ENCODE results near the gene NNAT. TPM values are rescaled to one million over a fixed set of nuclear protein-coding genes. Genes with fewer than 3 reads are reported as not detected.

The NNAT gene
- total RNA-seq, 1 donor from 2014 or later, result not detected

DNA sequence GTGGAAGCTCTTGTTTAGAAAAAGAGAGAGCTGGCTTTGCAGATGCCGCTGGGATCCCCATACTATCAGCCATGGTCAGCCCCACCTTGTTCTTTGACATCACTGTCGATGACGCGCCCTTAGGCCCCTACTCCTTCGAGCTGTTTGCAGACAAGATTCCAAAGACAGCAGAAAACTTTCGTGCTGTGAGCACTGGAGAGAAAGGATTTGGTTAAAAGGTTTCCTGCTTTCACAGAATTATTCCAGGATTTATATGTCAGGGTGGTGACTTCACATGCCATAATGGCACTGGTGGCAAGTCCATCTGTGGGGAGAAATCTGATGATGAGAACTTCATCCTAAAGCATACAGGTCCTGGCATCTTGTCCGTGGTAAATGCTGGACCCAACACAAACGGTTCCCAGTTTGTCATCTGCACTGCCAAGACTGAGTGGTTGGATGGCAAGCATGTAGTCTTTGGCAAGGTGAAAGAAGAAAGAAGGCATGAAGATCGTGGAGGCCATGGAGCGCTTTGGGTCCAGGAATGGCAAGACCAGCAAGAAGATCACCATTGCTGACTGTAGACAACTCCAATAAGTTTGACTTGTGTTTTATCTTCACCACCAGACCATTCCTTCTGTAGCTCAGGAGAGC lies 9.0 kb downstream of the NNAT start:
- H3K4me1 ChIP-seq, result peaks cover 0 to 9% of the 10 kb centered on the region in 2 donors
- no peaks in the 10 kb centered on the region for H3K36me3 ChIP-seq
- H3K27me3 ChIP-seq, result no peaks in the 10 kb centered on the region
- no peak overlapping the region for H3K27ac ChIP-seq
- H3K9me3 ChIP-seq, result no peaks in the 10 kb centered on the region
- TF ChIP-seq, protein P1, sequence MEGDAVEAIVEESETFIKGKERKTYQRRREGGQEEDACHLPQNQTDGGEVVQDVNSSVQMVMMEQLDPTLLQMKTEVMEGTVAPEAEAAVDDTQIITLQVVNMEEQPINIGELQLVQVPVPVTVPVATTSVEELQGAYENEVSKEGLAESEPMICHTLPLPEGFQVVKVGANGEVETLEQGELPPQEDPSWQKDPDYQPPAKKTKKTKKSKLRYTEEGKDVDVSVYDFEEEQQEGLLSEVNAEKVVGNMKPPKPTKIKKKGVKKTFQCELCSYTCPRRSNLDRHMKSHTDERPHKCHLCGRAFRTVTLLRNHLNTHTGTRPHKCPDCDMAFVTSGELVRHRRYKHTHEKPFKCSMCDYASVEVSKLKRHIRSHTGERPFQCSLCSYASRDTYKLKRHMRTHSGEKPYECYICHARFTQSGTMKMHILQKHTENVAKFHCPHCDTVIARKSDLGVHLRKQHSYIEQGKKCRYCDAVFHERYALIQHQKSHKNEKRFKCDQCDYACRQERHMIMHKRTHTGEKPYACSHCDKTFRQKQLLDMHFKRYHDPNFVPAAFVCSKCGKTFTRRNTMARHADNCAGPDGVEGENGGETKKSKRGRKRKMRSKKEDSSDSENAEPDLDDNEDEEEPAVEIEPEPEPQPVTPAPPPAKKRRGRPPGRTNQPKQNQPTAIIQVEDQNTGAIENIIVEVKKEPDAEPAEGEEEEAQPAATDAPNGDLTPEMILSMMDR (IDR thresholded peaks at IDR 0.05), result no peak
- intact Hi-C loops (cut with DNase I), result loop anchor here (5.0 kb wide), 3 partner anchors 133 to 328 kb away; no protein-coding TSS in a partner anchor
- peak in 1 of 2 donors; percentile 51 for DNase-seq (ENCODE audit: low spot score in 2 of 2)
- no peak overlapping the region for H3K4me3 ChIP-seq

DNA sequence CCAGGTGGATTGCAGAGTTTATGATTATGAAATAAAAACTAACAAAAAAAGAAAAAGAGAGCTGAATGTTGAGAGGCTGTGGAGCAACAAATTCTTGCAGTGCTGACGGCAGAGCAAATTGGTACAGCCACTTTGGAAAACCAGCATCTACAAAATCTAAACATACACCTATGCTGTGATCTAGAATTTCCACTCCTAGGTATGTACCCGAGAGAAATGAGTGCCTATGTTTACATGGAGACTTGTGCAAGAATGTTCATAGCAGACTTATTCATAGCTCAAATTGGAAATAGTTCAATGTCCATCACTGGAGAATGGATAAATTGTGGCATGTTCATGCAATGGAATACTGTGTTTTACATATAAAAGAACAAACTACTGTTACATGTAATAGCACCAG lies 9.6 kb downstream of the NNAT start:
- Histone ChIP-seq H3K27ac (no peak overlapping the region), H3K4me1 (peaks cover 0 to 8% of the 10 kb centered on the region in 2 donors), H3K27me3 (no peaks in the 10 kb centered on the region), H3K36me3 (no peaks in the 10 kb centered on the region), H3K4me3 (no peak overlapping the region), H3K9me3 (no peaks in the 10 kb centered on the region)
- no peak for DNase-seq (ENCODE audit: low spot score in 2 of 2)
- TF ChIP-seq, protein P1 (IDR thresholded peaks at IDR 0.05), result no peak
- intact Hi-C loops (cut with DNase I), result loop anchor here (5.0 kb wide), 2 partner anchors 148 to 328 kb away; no protein-coding TSS in a partner anchor

DNA sequence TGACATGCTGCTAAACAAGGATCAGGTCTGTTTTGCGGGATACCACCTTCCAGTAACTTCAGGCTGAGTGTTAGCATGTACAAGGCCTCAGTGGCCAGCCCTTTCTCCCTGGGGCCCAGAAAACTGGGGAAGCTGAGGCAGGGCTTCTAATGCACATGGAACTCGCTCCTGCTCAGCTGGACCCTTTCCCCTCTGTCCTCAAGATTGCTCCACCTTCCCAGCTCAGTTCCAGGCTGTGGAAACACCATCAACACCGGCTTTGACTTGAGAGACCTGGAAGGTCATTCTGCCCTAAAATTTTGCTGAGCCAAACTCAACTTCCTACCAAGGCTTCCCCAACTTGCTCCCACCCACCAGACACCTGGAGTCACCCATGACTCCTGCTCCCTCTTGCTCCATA lies 10.8 kb downstream of the NNAT start:
- Histone ChIP-seq H3K27me3 (no peaks in the 10 kb centered on the region), H3K27ac (no peak overlapping the region), H3K36me3 (no peaks in the 10 kb centered on the region), H3K9me3 (no peaks in the 10 kb centered on the region), H3K4me3 (no peak overlapping the region), H3K4me1 (no peaks in the 10 kb centered on the region)
- TF ChIP-seq, protein P1 (IDR thresholded peaks at IDR 0.05), result no peak
- intact Hi-C loops (cut with DNase I), result loop anchor here (5.0 kb wide), 2 partner anchors 150 to 330 kb away; no protein-coding TSS in a partner anchor
- DNase-seq (ENCODE audit: low spot score in 2 of 2), result no peak

DNA sequence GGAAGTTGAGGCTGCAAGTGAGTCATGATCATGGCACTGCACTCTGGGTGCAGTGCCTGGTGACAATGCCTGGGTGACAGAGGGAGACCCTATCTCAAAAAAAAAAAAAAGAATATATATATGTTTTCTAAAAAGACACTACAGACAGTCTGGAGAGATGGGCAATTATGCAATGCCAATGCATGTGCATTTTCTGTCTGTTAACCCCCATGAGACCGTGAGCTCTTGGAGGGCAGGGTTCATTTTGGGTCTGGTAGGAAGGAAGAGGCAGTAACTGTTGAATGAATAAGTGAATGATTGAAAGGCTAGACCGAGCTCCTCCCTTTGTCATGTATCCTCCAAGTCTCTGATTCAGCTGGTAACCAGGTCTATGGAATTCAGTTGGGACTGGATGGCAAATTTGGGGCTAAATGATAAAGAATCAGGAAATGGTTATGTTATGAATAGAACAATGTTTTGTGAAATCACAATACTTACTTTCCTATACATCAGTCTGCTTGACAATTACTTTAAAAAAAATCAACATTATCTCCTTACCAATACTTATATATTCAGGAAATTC lies 12.2 kb downstream of the NNAT start:
- Histone ChIP-seq H3K4me1 (no peaks in the 10 kb centered on the region), H3K27ac (no peak overlapping the region), H3K9me3 (no peaks in the 10 kb centered on the region), H3K27me3 (no peaks in the 10 kb centered on the region), H3K4me3 (no peak overlapping the region), H3K36me3 (no peaks in the 10 kb centered on the region)
- DNase-seq (ENCODE audit: low spot score in 2 of 2), result no peak
- TF ChIP-seq, protein P1 (IDR thresholded peaks at IDR 0.05), result no peak
- intact Hi-C loops (cut with DNase I), result loop anchor here (5.0 kb wide), 2 partner anchors 151 to 331 kb away; no protein-coding TSS in a partner anchor

DNA sequence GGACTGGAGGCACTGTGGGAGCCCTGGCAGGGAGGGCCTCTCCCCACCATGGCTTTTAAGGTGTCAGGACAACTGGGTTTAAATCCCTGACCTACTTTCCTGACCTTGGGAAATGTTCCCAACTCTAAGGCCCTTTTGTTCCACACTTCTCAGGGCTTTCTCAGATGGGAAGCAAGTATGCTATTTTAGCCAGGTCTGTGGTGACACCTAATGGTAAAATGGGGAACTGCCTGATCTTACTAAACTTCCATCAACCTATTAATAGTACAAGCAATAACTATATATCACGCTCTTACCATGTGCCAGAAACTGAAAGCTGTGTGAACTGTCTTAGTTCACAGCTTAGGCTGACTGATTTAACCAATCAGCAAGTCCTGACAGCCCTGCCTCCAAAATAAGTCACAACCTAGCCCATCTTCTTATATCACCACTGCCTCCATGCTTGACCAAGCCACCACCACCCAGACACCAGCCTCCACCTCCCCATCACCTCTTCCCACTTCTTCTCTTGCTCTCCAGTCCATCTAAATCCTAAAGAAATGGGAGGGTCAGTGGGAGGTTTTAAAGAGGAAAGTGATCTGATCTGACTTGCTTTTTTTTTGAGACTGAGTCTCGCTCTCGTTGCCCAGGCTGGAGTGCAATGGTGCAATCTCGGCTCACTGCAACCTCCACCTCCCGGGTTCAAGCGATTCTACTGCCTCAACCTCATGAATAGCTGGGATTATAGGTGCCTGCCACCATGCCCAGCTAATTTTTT lies 13.5 kb downstream of the NNAT start:
- no peak overlapping the region for H3K4me3 ChIP-seq
- DNase-seq (ENCODE audit: low spot score in 2 of 2), result peak in 1 of 2 donors; percentile 70
- intact Hi-C loops (cut with DNase I), result loop anchor here (1.0 to 5.0 kb wide), 3 partner anchors 152 to 332 kb away; no protein-coding TSS in a partner anchor
- H3K9me3 ChIP-seq, result no peaks in the 10 kb centered on the region
- no peaks in the 10 kb centered on the region for H3K27me3 ChIP-seq
- TF ChIP-seq, protein P1 (IDR thresholded peaks at IDR 0.05), result peak; percentile 80 to 86 (median 84)
- no peak overlapping the region for H3K27ac ChIP-seq
- no peaks in the 10 kb centered on the region for H3K36me3 ChIP-seq
- no peaks in the 10 kb centered on the region for H3K4me1 ChIP-seq
